Uterus (tissue), 4 donors: ENCODE data around the gene OTX2. TPM values are rescaled to one million over a fixed set of nuclear protein-coding genes. Genes with fewer than 3 reads are reported as not detected.

ENCODE experiments used
- DNase-seq, 2 donors: peaks; one replicate each; pipeline ENCODE4 v3.0.0-alpha.2; 2019 to 2020
- H3K27ac ChIP-seq, 2 donors: fragments of 200-600 bp; sonication (generic); 1 replicate in 1 of 2; 2 replicates in 1 of 2; pipeline ENCODE4 v1.5.1; 2016 to 2018
- H3K27me3 ChIP-seq, 2 donors: fragments of 200-600 bp; sonication (generic); one replicate each; pipeline ENCODE4 v1.5.1; 2018 to 2019; ENCODE audit warnings: control low read depth in 1 of 2
- H3K36me3 ChIP-seq, 2 donors: fragments of 200-600 bp; sonication (generic); one replicate each; pipeline ENCODE4 v1.5.1; 2019; ENCODE audit warnings: control low read depth in 1 of 2
- H3K4me1 ChIP-seq, 2 donors: fragments of 200-600 bp; sonication (generic); one replicate each; pipeline ENCODE4 v1.5.1; 2018 to 2019; ENCODE audit warnings: control low read depth in 1 of 2
- H3K4me3 ChIP-seq, 2 donors: fragments of 200-600 bp; sonication (generic); 1 replicate in 1 of 2; 2 replicates in 1 of 2; pipeline ENCODE4 v1.5.1; 2018 to 2019; ENCODE audit warnings: mild to moderate bottlenecking in 1 of 2
- H3K9me3 ChIP-seq, 2 donors: fragments of 200-600 bp; sonication (generic); one replicate each; pipeline ENCODE4 v1.5.1; 2019; ENCODE audit warnings: control low read depth in 1 of 2
- CTCF ChIP-seq, 4 experiments: fragments of 200-600 bp in 2 of 4; fragments of 450-650 bp in 2 of 4; sonication (generic) in 2 of 4; IDR thresholded peaks; one replicate each; pipeline ENCODE4 v1.5.1; 2016 to 2019; ENCODE audit warnings: antibody characterized with exemption in 4 of 4, mild to moderate bottlenecking in 2 of 4, moderate library complexity in 1 of 4
- POLR2A ChIP-seq, 2 donors: fragments of 450-650 bp; IDR thresholded peaks; one replicate each; pipeline ENCODE4 v1.6.1; 2016; ENCODE audit warnings: antibody characterized with exemption in 2 of 2, mild to moderate bottlenecking in 1 of 2, moderate library complexity in 1 of 2
- intact Hi-C: fragments of 100-400 bp; cut with DNase I; formaldehyde crosslinking; loops from one replicate; pipeline ENCODE4 v1.15.1; 2023; ENCODE audit warnings: low total_unique reads
- total RNA-seq, 4 donors: library from RNA; depleted of rRNA in 3 of 4; stranded (reverse); fragments of >200 nt in 3 of 4; gene quantifications; one replicate each; pipeline versions ENCODE4 v1.1.0 to v1.2.4, GENCODE V29; 2014 to 2023
- donor health status: DM: yes; HTN: yes; CAD: no.

Gene OTX2
- total RNA-seq, 4 donors from 2014 or later = not detected

- H3K9me3 ChIP-seq = no peaks in the 10 kb centered on the region
- no peak overlapping the region for H3K27ac ChIP-seq
- H3K4me3 ChIP-seq = peak overlapping the region in 1 of 2 donors; percentile 9
- H3K27me3 ChIP-seq = peaks cover 10 to 91% of the 10 kb centered on the region in 2 donors
- peaks cover 0 to 9% of the 10 kb centered on the region in 2 donors for H3K4me1 ChIP-seq
- intact Hi-C loops = no loop called here
- no peaks in the 10 kb centered on the region for H3K36me3 ChIP-seq
- DNase-seq = no peak
- TF ChIP-seq POLR2A (IDR thresholded peaks at IDR 0.05) (no peak), CTCF (IDR thresholded peaks at IDR 0.05) (no peak)
Measured at GRCh38 chr14:56798447-56799342, 11.6 kb downstream of the OTX2 start.

- Histone ChIP-seq H3K4me3 (peak overlapping the region in 1 of 2 donors; percentile 9), H3K27me3 (peaks cover 10 to 94% of the 10 kb centered on the region in 2 donors)
Measured at GRCh38 chr14:56797569-56798446, 12.5 kb downstream of the OTX2 start.

GRCh38 chr14:56797003-56797568 lies 13.2 kb downstream of the OTX2 start:
- Histone ChIP-seq H3K4me1 (peaks cover 0 to 9% of the 10 kb centered on the region in 2 donors), H3K9me3 (no peaks in the 10 kb centered on the region), H3K27ac (no peak overlapping the region), H3K36me3 (no peaks in the 10 kb centered on the region), H3K27me3 (peaks cover 10 to 88% of the 10 kb centered on the region in 2 donors), H3K4me3 (peak overlapping the region in 1 of 2 donors; percentile 9)
- no peak for DNase-seq
- intact Hi-C loops = no loop called here
- TF ChIP-seq CTCF (IDR thresholded peaks at IDR 0.05) (no peak), POLR2A (IDR thresholded peaks at IDR 0.05) (no peak)

More at GRCh38 chr14:56797569-56798446, 12.5 kb downstream of the OTX2 start:
- Histone ChIP-seq H3K36me3 (no peaks in the 10 kb centered on the region), H3K27ac (no peak overlapping the region), H3K4me1 (peaks cover 0 to 9% of the 10 kb centered on the region in 2 donors), H3K9me3 (no peaks in the 10 kb centered on the region)
- DNase-seq = no peak
- TF ChIP-seq POLR2A (IDR thresholded peaks at IDR 0.05) (no peak), CTCF (IDR thresholded peaks at IDR 0.05) (no peak)
- intact Hi-C loops = no loop called here

GRCh38 chr14:56796259-56796658 lies 14.0 kb downstream of the OTX2 start:
- H3K4me3 ChIP-seq = no peak overlapping the region
- peaks cover 0 to 9% of the 10 kb centered on the region in 2 donors for H3K4me1 ChIP-seq
- DNase-seq = no peak
- intact Hi-C loops = no loop called here
- peaks cover 10 to 79% of the 10 kb centered on the region in 2 donors for H3K27me3 ChIP-seq
- no peak overlapping the region for H3K27ac ChIP-seq
- no peaks in the 10 kb centered on the region for H3K9me3 ChIP-seq
- TF ChIP-seq CTCF (IDR thresholded peaks at IDR 0.05) = no peak
- TF ChIP-seq POLR2A (IDR thresholded peaks at IDR 0.05) = no peak
- no peaks in the 10 kb centered on the region for H3K36me3 ChIP-seq
